Type B pancreatic cell (in vitro differentiated cells): ENCODE data around the gene LMAN2L. TPM values are rescaled to one million over a fixed set of nuclear protein-coding genes. Genes with fewer than 3 reads are reported as not detected.

Source experiments
- DNase-seq: peaks from one replicate; pipeline ENCODE4 v3.0.0; 2021; ENCODE audit warnings: mixed read lengths; ENCODE audit not compliant: unreplicated experiment; ENCODE audit errors: extremely low spot score
- H3K27ac Mint-ChIP-seq: 2 replicates; pipeline ENCODE4 v1.8.0; 2021; ENCODE audit warnings: mild to moderate bottlenecking, mixed read lengths
- H3K27me3 Mint-ChIP-seq: 2 replicates; pipeline ENCODE4 v1.8.0; 2021; ENCODE audit warnings: mixed read lengths
- H3K36me3 Mint-ChIP-seq: 2 replicates; pipeline ENCODE4 v1.8.0; 2021; ENCODE audit warnings: mixed read lengths
- H3K4me1 Mint-ChIP-seq: one replicate; pipeline ENCODE4 v1.8.0; 2021; ENCODE audit warnings: mixed read lengths; ENCODE audit not compliant: unreplicated experiment
- H3K4me3 Mint-ChIP-seq: 2 replicates; pipeline ENCODE4 v1.8.0; 2021; ENCODE audit warnings: mild to moderate bottlenecking, mixed read lengths
- H3K9me3 Mint-ChIP-seq: 2 replicates; pipeline ENCODE4 v1.8.0; 2021; ENCODE audit warnings: mixed read lengths
- total RNA-seq: library from RNA; stranded (reverse); gene quantifications from 2 replicates; pipeline ENCODE4 v1.2.1, GENCODE V29; 2021; ENCODE audit warnings: low replicate concordance
- TF ChIP-seq, protein P1 (sequence below): fragments of 200-600 bp; sonication (generic); conservative IDR thresholded peaks from 2 replicates; pipeline ENCODE4 v1.5.0; 2021; ENCODE audit warnings: antibody characterized with exemption, mild to moderate bottlenecking

LMAN2L gene
- total RNA-seq, 1 donor from 2014 or later: 31.9 TPM

DNA sequence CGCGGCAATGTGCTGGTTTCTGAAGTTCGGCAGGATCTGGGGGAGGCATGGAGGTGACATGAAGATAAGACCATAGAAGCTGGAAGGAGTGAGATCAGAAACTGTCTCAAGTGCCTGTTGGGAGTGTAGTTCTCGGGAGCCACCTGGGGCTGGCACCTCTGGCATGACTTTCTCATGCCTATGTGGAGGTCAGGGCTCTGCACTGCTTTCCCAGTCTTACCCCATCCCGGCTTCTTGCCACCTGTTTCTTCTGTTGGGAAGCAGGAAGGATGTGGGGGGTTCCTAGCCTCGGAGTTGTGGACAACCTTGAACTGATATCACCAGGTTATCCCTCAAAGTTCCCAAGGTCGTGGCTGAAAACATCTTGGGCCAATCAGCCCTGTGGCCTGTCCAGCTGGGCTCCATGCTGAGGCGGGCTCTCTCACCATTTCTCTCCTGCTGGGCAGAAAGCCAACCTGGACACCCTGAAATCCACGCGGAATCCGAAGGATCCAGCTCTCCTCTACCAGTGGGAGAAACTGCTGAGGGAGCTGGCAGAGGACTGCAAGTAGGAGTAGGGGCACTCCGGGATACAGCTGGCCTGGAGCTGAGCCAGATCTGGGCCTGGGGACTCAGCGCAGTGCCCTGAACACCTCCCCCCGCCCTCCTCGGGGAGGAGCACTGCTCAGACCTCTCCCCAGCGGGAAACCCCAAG, 54.8 kb downstream of the LMAN2L start:
- no peak overlapping the region for H3K4me3 Mint-ChIP-seq

DNA sequence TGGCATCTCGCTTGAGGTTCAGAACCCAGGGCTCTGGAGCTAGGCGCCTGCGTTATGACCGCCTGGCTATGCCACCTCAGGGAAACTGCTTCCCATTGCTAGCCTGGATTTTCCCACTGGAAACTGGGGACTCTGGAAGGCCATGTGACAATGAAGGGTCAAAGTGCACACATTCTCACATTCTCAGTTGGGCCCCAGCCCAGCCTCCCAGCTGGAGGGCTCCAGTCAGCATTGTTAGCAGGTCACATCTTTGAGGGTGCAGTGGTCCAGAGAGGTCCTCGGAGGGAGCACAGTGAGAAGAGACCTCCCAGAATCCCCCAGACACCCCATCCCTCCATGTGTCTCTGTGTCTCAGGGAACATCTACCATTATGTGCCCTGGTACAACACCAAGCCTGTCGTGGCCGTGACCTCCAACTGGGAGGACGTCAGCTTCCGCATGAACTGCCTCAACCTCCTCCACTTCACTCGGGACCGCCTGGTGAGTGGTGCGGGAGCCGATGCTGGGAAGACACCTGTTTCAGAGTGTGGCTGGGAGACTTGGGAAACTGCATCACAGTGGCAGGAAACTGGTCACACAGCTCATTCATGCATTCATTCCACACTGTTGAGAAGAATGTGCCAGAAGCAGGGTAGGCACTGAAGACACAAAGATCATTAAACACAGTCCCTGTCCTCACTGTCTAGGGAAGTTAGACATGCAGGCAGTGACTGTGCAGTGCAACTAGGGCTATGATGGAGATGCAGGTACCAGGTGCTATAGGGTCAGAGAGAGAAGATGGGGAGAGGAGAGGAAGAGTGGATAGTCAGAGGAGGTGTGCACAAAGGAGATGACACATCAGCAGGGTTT, 55.7 kb downstream of the LMAN2L start:
- no peaks in the 10 kb centered on the region for H3K36me3 Mint-ChIP-seq
- peak overlapping the region; percentile 35 for H3K27ac Mint-ChIP-seq
- no peak overlapping the region for H3K4me3 Mint-ChIP-seq
- TF ChIP-seq, protein P1, sequence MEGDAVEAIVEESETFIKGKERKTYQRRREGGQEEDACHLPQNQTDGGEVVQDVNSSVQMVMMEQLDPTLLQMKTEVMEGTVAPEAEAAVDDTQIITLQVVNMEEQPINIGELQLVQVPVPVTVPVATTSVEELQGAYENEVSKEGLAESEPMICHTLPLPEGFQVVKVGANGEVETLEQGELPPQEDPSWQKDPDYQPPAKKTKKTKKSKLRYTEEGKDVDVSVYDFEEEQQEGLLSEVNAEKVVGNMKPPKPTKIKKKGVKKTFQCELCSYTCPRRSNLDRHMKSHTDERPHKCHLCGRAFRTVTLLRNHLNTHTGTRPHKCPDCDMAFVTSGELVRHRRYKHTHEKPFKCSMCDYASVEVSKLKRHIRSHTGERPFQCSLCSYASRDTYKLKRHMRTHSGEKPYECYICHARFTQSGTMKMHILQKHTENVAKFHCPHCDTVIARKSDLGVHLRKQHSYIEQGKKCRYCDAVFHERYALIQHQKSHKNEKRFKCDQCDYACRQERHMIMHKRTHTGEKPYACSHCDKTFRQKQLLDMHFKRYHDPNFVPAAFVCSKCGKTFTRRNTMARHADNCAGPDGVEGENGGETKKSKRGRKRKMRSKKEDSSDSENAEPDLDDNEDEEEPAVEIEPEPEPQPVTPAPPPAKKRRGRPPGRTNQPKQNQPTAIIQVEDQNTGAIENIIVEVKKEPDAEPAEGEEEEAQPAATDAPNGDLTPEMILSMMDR: no peak
- H3K9me3 Mint-ChIP-seq: no peaks in the 10 kb centered on the region
- no peak for DNase-seq
- peaks cover 10% of the 10 kb centered on the region for H3K27me3 Mint-ChIP-seq
- peaks cover 16% of the 10 kb centered on the region for H3K4me1 Mint-ChIP-seq

More for the DNA sequence above, 54.8 kb downstream of the LMAN2L start:
- Mint-ChIP-seq H3K4me1 (peaks cover 11% of the 10 kb centered on the region), H3K9me3 (no peaks in the 10 kb centered on the region), H3K27ac (no peak overlapping the region), H3K36me3 (no peaks in the 10 kb centered on the region), H3K27me3 (peaks cover 5% of the 10 kb centered on the region)
- TF ChIP-seq, protein P1: no peak
- DNase-seq: no peak

DNA sequence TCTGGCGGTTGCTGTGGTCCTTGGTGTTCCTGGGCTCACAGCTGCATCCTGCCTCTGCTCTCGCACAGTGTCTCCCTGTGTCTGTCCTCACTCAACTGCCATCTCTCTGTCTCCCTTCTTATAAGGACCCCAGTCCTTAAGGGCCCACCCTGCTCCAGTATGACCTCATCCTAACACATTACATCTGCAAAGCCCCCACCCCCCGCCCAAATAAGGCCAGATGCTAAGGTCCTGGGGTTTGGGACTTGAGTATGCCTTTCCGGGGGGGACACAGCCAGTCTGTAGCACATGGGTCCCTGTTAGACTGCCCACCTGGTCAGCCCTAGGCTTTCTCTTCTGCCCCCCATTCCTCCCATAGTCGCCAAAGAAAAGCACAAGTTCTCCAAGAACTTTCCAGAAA, 56.6 kb downstream of the LMAN2L start:
- Mint-ChIP-seq H3K4me1 (peaks cover 16% of the 10 kb centered on the region), H3K4me3 (no peak overlapping the region), H3K27ac (no peak overlapping the region), H3K9me3 (no peaks in the 10 kb centered on the region), H3K36me3 (no peaks in the 10 kb centered on the region), H3K27me3 (peaks cover 10% of the 10 kb centered on the region)
- TF ChIP-seq, protein P1: no peak
- no peak for DNase-seq

DNA sequence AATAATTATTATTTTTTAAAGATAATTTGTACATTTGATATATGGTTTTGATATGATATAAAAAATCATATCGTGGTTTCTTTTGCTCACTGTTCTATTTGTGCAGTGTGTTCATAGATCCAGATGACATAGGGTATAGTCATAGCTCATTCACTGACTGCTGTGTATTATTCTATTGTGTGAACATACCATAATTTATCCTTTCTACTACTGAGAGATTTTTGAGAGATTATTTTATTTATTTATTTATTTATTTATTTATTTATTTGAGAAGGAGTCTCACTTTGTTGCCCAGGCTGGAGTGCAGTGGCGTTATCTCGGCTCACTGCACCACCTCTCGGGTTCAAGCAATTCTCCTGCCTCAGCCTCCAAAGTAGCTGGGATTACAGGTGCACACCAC, 58.3 kb downstream of the LMAN2L start:
- no peak for DNase-seq
- peaks cover 16% of the 10 kb centered on the region for H3K4me1 Mint-ChIP-seq
- peaks cover 10% of the 10 kb centered on the region for H3K27me3 Mint-ChIP-seq
- H3K4me3 Mint-ChIP-seq: no peak overlapping the region
- no peaks in the 10 kb centered on the region for H3K9me3 Mint-ChIP-seq
- H3K27ac Mint-ChIP-seq: no peak overlapping the region
- no peaks in the 10 kb centered on the region for H3K36me3 Mint-ChIP-seq
- TF ChIP-seq, protein P1: no peak

DNA sequence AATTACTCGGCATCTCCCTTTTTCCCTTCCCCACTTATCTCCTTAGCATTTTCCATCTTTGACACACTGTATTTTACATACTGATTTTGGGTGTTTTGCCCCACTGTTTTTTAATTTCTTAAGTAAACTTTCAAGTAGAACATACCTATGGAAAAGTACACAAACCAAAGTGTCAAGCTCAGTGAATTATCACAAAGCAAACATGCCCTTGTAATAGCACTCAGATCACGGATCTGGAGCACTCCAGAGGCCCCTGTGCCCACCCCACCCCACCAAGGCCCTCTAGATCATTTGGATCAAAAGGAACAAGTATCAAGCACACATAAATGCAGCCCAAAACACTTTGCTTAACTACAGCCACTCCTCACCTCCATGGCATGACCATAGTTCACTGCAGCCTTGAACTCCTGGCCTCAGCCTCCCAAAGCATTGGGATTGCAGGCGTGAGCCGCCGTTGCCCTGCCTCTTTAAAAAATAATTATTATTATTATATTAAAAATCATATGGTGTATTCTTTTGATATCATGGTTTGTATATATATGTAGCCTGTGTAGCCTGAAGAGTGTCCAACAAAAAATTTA, 59.2 kb downstream of the LMAN2L start:
- Mint-ChIP-seq H3K4me1 (peaks cover 16% of the 10 kb centered on the region), H3K27ac (no peak overlapping the region), H3K4me3 (no peak overlapping the region), H3K27me3 (peaks cover 10% of the 10 kb centered on the region), H3K36me3 (no peaks in the 10 kb centered on the region), H3K9me3 (no peaks in the 10 kb centered on the region)
- DNase-seq: no peak
- TF ChIP-seq, protein P1: no peak
